ENCODE results near the gene CD22.

CD22 gene

GRCh38 chr19:35332817-35333216, 3.8 kb downstream of the CD22 start:
- Histone ChIP-seq H3K4me1 (ENCODE audit: control insufficient read depth in 1 of 2, insufficient read depth in 2 of 2, low read length in 2 of 2) (no peaks in the 10 kb centered on the region), H4K91ac (ENCODE audit: low read depth, low read length) (no peak overlapping the region), H3K18ac (ENCODE audit: low read length) (no peak overlapping the region), H3K36me3 (ENCODE audit: control insufficient read depth in 1 of 2, insufficient read depth in 2 of 2, low read length in 2 of 2) (no peaks in the 10 kb centered on the region), H3K4ac (ENCODE audit: low read depth, low read length) (no peak overlapping the region), H3K4me3 (ENCODE audit: low read depth, low read length) (no peak overlapping the region), H3K27me3 (ENCODE audit: insufficient read depth, low read length) (no peaks in the 10 kb centered on the region), H4K12ac (ENCODE audit: low read depth, low read length) (no peak overlapping the region), H3K14ac (ENCODE audit: low read length) (no peak overlapping the region), H3K4me2 (ENCODE audit: low read length) (no peak overlapping the region), H2AK5ac (ENCODE audit: low read length) (no peak overlapping the region), H2AFZ (ENCODE audit: insufficient read depth, low read length, poor library complexity) (no peak overlapping the region), H3K9ac (ENCODE audit: low read length) (no peak overlapping the region), H3K27ac (ENCODE audit: low read depth, low read length) (no peak overlapping the region), H3K23ac (ENCODE audit: low read length) (no peak overlapping the region), H3K79me2 (ENCODE audit: control insufficient read depth, insufficient read depth, low read length, poor library complexity) (no peaks in the 10 kb centered on the region), H3K9me3 (ENCODE audit: insufficient read depth, low read depth, low read length) (peaks cover 5% of the 10 kb centered on the region), H2BK120ac (ENCODE audit: insufficient read depth, low read length, poor library complexity) (no peak overlapping the region), H2BK5ac (ENCODE audit: low read depth, low read length, poor library complexity) (no peak overlapping the region), H3K79me1 (ENCODE audit: low read length) (no peaks in the 10 kb centered on the region), H4K8ac (ENCODE audit: low read depth, low read length) (no peak overlapping the region), H2BK12ac (ENCODE audit: low read length) (no peak overlapping the region)
- no CpG with 5 or more reads among the region's 12 CpGs for WGBS (ENCODE audit: extremely low coverage, insufficient coverage, insufficient read length)
- DNase-seq = no peak

DNA sequence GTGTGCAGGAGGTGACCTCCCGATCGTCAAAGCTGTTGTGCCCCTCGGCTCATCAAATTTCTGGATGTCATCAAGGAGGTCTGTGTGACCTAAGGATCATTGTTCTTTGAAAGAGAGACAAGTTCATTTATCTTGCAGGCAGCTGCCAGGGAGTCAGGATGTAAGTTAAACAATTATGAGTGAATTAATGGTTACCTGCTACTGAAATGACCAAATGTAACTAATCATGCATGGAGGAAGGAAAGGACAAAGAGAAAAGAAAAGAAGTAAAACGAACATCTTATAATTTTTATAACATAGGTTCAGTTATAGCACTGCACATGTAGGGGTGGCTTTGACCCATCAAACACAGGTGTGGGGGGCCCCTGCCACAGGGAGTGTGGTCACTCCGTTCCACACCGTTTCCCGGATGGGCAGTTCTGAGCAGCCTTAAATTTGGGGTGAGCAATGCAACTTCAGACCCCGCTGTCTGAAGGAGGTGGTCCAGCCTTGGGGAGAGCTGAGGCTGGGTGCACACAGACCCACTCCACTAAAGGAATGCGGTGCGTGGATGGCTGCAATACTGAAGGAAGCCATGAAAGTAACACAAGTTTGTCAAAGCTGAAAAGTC, 5.3 kb downstream of the CD22 start:
- H4K91ac ChIP-seq (ENCODE audit: low read depth, low read length) = no peak overlapping the region
- H3K27me3 ChIP-seq (ENCODE audit: insufficient read depth, low read length) = no peaks in the 10 kb centered on the region
- no peak overlapping the region for H3K18ac ChIP-seq (ENCODE audit: low read length)
- H2BK5ac ChIP-seq (ENCODE audit: low read depth, low read length, poor library complexity) = no peak overlapping the region
- no peak overlapping the region for H3K27ac ChIP-seq (ENCODE audit: low read depth, low read length)
- H3K14ac ChIP-seq (ENCODE audit: low read length) = no peak overlapping the region
- no peak overlapping the region for H3K4ac ChIP-seq (ENCODE audit: low read depth, low read length)
- no peak overlapping the region for H2AFZ ChIP-seq (ENCODE audit: insufficient read depth, low read length, poor library complexity)
- no peak overlapping the region for H3K23ac ChIP-seq (ENCODE audit: low read length)
- H4K8ac ChIP-seq (ENCODE audit: low read depth, low read length) = no peak overlapping the region
- no peaks in the 10 kb centered on the region for H3K79me2 ChIP-seq (ENCODE audit: control insufficient read depth, insufficient read depth, low read length, poor library complexity)
- H2BK120ac ChIP-seq (ENCODE audit: insufficient read depth, low read length, poor library complexity) = no peak overlapping the region
- no peak for DNase-seq
- no CpG with 5 or more reads among the region's 10 CpGs for WGBS (ENCODE audit: extremely low coverage, insufficient coverage, insufficient read length)
- no peak overlapping the region for H2BK12ac ChIP-seq (ENCODE audit: low read length)
- H4K12ac ChIP-seq (ENCODE audit: low read depth, low read length) = no peak overlapping the region
- H2AK5ac ChIP-seq (ENCODE audit: low read length) = no peak overlapping the region
- no peak overlapping the region for H3K4me3 ChIP-seq (ENCODE audit: low read depth, low read length)
- no peaks in the 10 kb centered on the region for H3K79me1 ChIP-seq (ENCODE audit: low read length)
- no peak overlapping the region for H3K4me2 ChIP-seq (ENCODE audit: low read length)
- H3K36me3 ChIP-seq (ENCODE audit: control insufficient read depth in 1 of 2, insufficient read depth in 2 of 2, low read length in 2 of 2) = no peaks in the 10 kb centered on the region
- H3K4me1 ChIP-seq (ENCODE audit: control insufficient read depth in 1 of 2, insufficient read depth in 2 of 2, low read length in 2 of 2) = no peaks in the 10 kb centered on the region
- H3K9ac ChIP-seq (ENCODE audit: low read length) = peak overlapping the region; percentile 68
- peaks cover 6% of the 10 kb centered on the region for H3K9me3 ChIP-seq (ENCODE audit: insufficient read depth, low read depth, low read length)

GRCh38 chr19:35336166-35336955, 7.4 kb downstream of the CD22 start:
- WGBS (ENCODE audit: extremely low coverage, insufficient coverage, insufficient read length) = no CpG with 5 or more reads among the region's 21 CpGs
- H3K79me2 ChIP-seq (ENCODE audit: control insufficient read depth, insufficient read depth, low read length, poor library complexity) = no peaks in the 10 kb centered on the region
- H2BK120ac ChIP-seq (ENCODE audit: insufficient read depth, low read length, poor library complexity) = no peak overlapping the region
- H3K4me3 ChIP-seq (ENCODE audit: low read depth, low read length) = no peak overlapping the region
- H2AFZ ChIP-seq (ENCODE audit: insufficient read depth, low read length, poor library complexity) = no peak overlapping the region
- no peak overlapping the region for H4K8ac ChIP-seq (ENCODE audit: low read depth, low read length)
- no peak overlapping the region for H3K4me2 ChIP-seq (ENCODE audit: low read length)
- no peak overlapping the region for H4K12ac ChIP-seq (ENCODE audit: low read depth, low read length)
- H3K9ac ChIP-seq (ENCODE audit: low read length) = no peak overlapping the region
- H2BK5ac ChIP-seq (ENCODE audit: low read depth, low read length, poor library complexity) = no peak overlapping the region
- no peak overlapping the region for H2AK5ac ChIP-seq (ENCODE audit: low read length)
- H3K79me1 ChIP-seq (ENCODE audit: low read length) = no peaks in the 10 kb centered on the region
- H3K27ac ChIP-seq (ENCODE audit: low read depth, low read length) = no peak overlapping the region
- H3K4ac ChIP-seq (ENCODE audit: low read depth, low read length) = no peak overlapping the region
- H3K9me3 ChIP-seq (ENCODE audit: insufficient read depth, low read depth, low read length) = peaks cover 6% of the 10 kb centered on the region
- no peak overlapping the region for H2BK12ac ChIP-seq (ENCODE audit: low read length)
- H3K18ac ChIP-seq (ENCODE audit: low read length) = no peak overlapping the region
- no peaks in the 10 kb centered on the region for H3K27me3 ChIP-seq (ENCODE audit: insufficient read depth, low read length)
- no peak overlapping the region for H3K14ac ChIP-seq (ENCODE audit: low read length)
- no peak overlapping the region for H3K23ac ChIP-seq (ENCODE audit: low read length)
- H4K91ac ChIP-seq (ENCODE audit: low read depth, low read length) = no peak overlapping the region
- DNase-seq = no peak
- no peaks in the 10 kb centered on the region for H3K4me1 ChIP-seq (ENCODE audit: control insufficient read depth in 1 of 2, insufficient read depth in 2 of 2, low read length in 2 of 2)
- no peaks in the 10 kb centered on the region for H3K36me3 ChIP-seq (ENCODE audit: control insufficient read depth in 1 of 2, insufficient read depth in 2 of 2, low read length in 2 of 2)

- DNase-seq = no peak
- Histone ChIP-seq H3K4me2 (ENCODE audit: low read length) (no peak overlapping the region), H3K9ac (ENCODE audit: low read length) (no peak overlapping the region), H2AFZ (ENCODE audit: insufficient read depth, low read length, poor library complexity) (no peak overlapping the region), H2BK120ac (ENCODE audit: insufficient read depth, low read length, poor library complexity) (no peak overlapping the region), H3K14ac (ENCODE audit: low read length) (no peak overlapping the region), H2BK5ac (ENCODE audit: low read depth, low read length, poor library complexity) (no peak overlapping the region), H3K9me3 (ENCODE audit: insufficient read depth, low read depth, low read length) (peaks cover 6% of the 10 kb centered on the region), H3K79me1 (ENCODE audit: low read length) (no peaks in the 10 kb centered on the region), H2AK5ac (ENCODE audit: low read length) (no peak overlapping the region), H4K8ac (ENCODE audit: low read depth, low read length) (no peak overlapping the region), H3K27ac (ENCODE audit: low read depth, low read length) (no peak overlapping the region), H3K23ac (ENCODE audit: low read length) (no peak overlapping the region), H2BK12ac (ENCODE audit: low read length) (no peak overlapping the region), H3K4me3 (ENCODE audit: low read depth, low read length) (no peak overlapping the region), H3K27me3 (ENCODE audit: insufficient read depth, low read length) (no peaks in the 10 kb centered on the region), H3K36me3 (ENCODE audit: control insufficient read depth in 1 of 2, insufficient read depth in 2 of 2, low read length in 2 of 2) (no peaks in the 10 kb centered on the region), H4K12ac (ENCODE audit: low read depth, low read length) (no peak overlapping the region), H3K18ac (ENCODE audit: low read length) (no peak overlapping the region), H3K79me2 (ENCODE audit: control insufficient read depth, insufficient read depth, low read length, poor library complexity) (no peaks in the 10 kb centered on the region), H3K4me1 (ENCODE audit: control insufficient read depth in 1 of 2, insufficient read depth in 2 of 2, low read length in 2 of 2) (no peaks in the 10 kb centered on the region), H4K91ac (ENCODE audit: low read depth, low read length) (no peak overlapping the region), H3K4ac (ENCODE audit: low read depth, low read length) (no peak overlapping the region)
- WGBS (ENCODE audit: extremely low coverage, insufficient coverage, insufficient read length) = no CpG with 5 or more reads among the region's 25 CpGs
These were observed 8.4 kb downstream of the CD22 start for GRCh38 chr19:35337097-35337983.
